Measurements from ENCODE around the gene ANKFN1. TPM values are rescaled to one million over a fixed set of nuclear protein-coding genes. Genes with fewer than 3 reads are reported as not detected.

Gene ANKFN1, protein sequence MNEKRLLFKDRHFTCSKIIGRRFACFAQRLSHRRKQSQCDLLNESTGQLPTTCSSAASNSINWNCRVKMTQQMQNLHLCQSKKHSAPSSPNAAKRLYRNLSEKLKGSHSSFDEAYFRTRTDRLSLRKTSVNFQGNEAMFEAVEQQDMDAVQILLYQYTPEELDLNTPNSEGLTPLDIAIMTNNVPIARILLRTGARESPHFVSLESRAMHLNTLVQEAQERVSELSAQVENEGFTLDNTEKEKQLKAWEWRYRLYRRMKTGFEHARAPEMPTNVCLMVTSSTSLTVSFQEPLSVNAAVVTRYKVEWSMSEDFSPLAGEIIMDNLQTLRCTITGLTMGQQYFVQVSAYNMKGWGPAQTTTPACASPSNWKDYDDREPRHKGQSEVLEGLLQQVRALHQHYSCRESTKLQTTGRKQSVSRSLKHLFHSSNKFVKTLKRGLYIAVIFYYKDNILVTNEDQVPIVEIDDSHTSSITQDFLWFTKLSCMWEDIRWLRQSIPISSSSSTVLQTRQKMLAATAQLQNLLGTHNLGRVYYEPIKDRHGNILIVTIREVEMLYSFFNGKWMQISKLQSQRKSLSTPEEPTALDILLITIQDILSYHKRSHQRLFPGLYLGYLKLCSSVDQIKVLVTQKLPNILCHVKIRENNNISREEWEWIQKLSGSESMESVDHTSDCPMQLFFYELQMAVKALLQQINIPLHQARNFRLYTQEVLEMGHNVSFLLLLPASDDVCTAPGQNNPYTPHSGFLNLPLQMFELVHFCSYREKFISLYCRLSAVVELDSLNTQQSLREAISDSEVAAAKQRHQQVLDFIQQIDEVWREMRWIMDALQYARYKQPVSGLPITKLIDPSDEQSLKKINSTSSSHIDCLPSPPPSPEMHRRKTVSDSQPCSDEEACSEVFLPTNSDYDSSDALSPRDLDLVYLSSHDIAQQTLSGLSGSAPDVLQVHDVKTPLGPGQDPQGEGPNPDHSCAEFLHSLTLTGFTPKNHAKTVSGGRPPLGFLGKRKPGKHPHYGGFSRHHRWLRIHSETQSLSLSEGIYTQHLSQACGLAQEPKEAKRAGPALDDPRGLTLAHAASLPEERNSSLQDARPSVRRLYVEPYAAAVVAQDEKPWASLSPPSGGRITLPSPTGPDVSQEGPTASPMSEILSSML
- total RNA-seq (2014; rRNA removed; shearing (Covaris generic)): not detected in 2 replicates

- in situ Hi-C loops (cut with HindIII; ENCODE audit: low sequenced_read_pairs): no loop called here
Observed at GRCh38 chr17:56152874-56153602, at the start of gene ANKFN1. TSS of gene ANKFN1 (plus strand) at chr17:56153475. CDS start at chr17:56212668, 59,193 bp downstream.

DNA sequence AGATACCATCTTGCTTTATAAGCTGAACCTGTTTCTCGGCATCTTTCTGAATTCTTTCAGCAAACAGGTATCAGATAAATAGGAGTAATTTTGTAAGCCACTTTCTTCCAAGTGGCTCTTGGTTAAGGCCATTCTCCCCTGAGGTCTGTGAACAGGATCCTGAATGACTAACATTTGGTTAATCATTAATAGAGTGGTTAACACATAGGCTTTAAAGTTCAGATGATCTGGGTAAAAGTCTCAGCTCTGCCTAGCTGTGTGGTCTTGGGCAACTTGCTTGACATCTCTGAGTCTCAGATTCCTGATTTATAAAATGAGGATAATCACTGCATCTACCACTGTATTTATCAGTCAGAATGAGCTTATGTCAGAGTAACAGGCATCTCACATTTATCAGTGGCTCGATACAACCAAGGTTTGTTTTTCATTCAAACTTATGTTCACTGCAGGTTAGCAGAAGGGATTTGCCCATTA, 44.4 kb upstream of the ANKFN1 start:
- in situ Hi-C loops (cut with HindIII; ENCODE audit: low sequenced_read_pairs): no loop called here

More at GRCh38 chr17:56152874-56153602, at the start of gene ANKFN1:
- DNase-seq (ENCODE audit: low spot score): no peak

GRCh38 chr17:56109836-56110235, 43.4 kb upstream of the ANKFN1 start:
- no peak for DNase-seq (ENCODE audit: low spot score)
- in situ Hi-C loops (cut with HindIII; ENCODE audit: low sequenced_read_pairs): no loop called here

More for the DNA sequence above, 44.4 kb upstream of the ANKFN1 start:
- no peak for DNase-seq (ENCODE audit: low spot score)

GRCh38 chr17:56110463-56111135, 42.7 kb upstream of the ANKFN1 start:
- in situ Hi-C loops (cut with HindIII; ENCODE audit: low sequenced_read_pairs): no loop called here
- no peak for DNase-seq (ENCODE audit: low spot score)

DNA sequence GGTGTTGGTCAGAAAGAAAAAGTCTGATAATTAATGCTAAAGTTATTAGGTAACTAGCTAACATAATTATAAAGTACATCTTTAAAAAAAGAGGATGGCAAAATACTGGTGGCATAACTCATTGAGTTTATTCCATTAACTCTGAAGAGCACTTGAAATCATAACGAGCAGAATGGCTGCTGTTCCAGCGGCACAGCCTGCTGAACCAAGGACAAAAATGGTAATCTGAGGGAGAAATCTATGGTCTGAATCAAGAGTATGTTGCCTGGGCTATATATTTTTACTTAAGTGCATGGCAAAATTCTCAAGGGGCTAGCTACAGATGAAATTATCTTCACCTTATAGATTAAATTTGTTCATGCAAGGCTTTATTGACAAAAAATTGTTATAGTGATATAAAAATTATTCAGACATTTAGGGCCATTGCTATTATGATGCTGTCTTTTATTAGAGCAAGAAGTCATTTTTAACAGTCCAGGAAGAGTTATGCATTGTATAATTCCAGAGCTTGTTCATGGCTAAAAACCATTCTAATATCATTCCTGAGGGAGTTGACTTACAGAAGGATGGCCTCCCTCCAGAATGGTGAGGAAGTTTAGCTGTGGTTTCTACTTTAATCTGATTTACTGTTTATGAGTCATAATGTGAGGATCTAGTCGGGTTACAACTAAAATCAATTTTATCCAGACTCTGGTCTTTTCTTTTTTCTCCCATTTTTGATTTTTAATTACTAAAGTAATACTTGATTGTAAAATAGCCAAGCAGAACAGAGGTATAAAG, 41.4 kb upstream of the ANKFN1 start:
- in situ Hi-C loops (cut with HindIII; ENCODE audit: low sequenced_read_pairs): no loop called here

GRCh38 chr17:56113486-56113885, 39.8 kb upstream of the ANKFN1 start:
- no peak for DNase-seq (ENCODE audit: low spot score)
- in situ Hi-C loops (cut with HindIII; ENCODE audit: low sequenced_read_pairs): no loop called here

More for the DNA sequence above, 41.4 kb upstream of the ANKFN1 start:
- DNase-seq (ENCODE audit: low spot score): no peak

- in situ Hi-C loops (cut with HindIII; ENCODE audit: low sequenced_read_pairs): no loop called here
Observed at GRCh38 chr17:56114469-56114868, 38.8 kb upstream of the ANKFN1 start.

GRCh38 chr17:56119191-56119590, 34.1 kb upstream of the ANKFN1 start:
- in situ Hi-C loops (cut with HindIII; ENCODE audit: low sequenced_read_pairs): no loop called here
- no peak for DNase-seq (ENCODE audit: low spot score)

More at GRCh38 chr17:56114469-56114868, 38.8 kb upstream of the ANKFN1 start:
- no peak for DNase-seq (ENCODE audit: low spot score)

DNA sequence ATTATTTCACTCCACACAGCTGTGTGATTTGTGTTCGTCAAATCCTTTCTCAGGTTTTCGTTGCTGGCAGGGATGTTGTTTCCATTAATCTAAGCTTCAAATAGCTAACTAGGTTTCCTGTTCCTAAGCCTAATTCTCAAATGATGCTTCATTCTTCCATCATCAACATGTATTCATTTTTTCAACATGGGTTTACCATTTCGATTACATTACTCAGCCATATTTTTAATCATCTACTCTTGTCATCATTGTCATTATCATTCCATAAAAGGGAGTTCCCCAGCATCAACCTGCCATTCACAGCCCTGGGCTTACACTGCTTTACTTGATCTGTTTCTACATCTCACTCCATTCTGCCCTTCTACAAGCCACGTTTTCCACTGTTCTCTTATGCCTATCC, 33.3 kb upstream of the ANKFN1 start:
- no peak for DNase-seq (ENCODE audit: low spot score)
- in situ Hi-C loops (cut with HindIII; ENCODE audit: low sequenced_read_pairs): no loop called here

GRCh38 chr17:56121191-56122051, 31.9 kb upstream of the ANKFN1 start:
- in situ Hi-C loops (cut with HindIII; ENCODE audit: low sequenced_read_pairs): no loop called here
- no peak for DNase-seq (ENCODE audit: low spot score)

- peak; percentile 8 for DNase-seq (ENCODE audit: low spot score)
- in situ Hi-C loops (cut with HindIII; ENCODE audit: low sequenced_read_pairs): no loop called here
Observed at GRCh38 chr17:56125830-56126819, 27.1 kb upstream of the ANKFN1 start.

GRCh38 chr17:56130026-56130425, 23.2 kb upstream of the ANKFN1 start:
- in situ Hi-C loops (cut with HindIII; ENCODE audit: low sequenced_read_pairs): no loop called here

DNA sequence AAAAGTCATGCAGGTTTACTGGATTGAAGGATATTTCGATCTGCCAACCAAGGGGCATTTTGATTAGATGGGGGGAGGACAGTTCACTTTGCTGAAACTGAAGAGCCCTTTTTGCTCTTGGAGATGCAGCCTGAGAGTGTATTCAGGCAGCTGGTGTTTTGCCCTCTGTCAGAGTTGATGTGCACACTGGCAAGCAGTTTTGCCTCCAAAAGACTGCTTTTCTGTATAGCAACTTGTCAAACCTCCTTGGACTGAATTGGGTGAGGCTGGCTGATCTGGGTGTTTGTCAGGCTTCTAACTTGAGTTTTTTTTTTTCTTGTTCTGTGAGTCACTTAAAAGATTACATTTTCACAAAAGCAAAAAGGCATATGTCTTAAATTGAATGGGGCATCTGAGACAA, 22.6 kb upstream of the ANKFN1 start:
- DNase-seq (ENCODE audit: low spot score): no peak
- in situ Hi-C loops (cut with HindIII; ENCODE audit: low sequenced_read_pairs): no loop called here

More at GRCh38 chr17:56130026-56130425, 23.2 kb upstream of the ANKFN1 start:
- DNase-seq (ENCODE audit: low spot score): no peak

DNA sequence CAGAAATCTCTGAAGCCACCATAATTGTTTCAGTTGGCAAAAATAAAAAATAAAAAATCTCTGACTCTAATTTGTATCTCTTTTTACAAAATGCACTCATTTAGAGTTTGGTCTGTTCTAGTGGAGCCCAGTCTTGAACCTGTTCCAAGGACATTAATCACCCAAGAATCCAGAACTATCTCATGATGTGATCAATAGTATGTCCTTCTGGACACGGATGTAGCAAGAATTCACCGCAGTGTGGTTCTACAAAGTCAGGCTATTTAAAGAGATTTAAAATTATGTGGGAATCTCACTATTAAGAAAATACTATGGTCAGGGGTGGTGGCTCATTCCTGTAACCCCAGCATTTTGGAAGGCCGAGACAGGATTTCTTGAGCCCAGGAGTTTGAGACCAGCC, 21.8 kb upstream of the ANKFN1 start:
- no peak for DNase-seq (ENCODE audit: low spot score)
- in situ Hi-C loops (cut with HindIII; ENCODE audit: low sequenced_read_pairs): no loop called here

DNA sequence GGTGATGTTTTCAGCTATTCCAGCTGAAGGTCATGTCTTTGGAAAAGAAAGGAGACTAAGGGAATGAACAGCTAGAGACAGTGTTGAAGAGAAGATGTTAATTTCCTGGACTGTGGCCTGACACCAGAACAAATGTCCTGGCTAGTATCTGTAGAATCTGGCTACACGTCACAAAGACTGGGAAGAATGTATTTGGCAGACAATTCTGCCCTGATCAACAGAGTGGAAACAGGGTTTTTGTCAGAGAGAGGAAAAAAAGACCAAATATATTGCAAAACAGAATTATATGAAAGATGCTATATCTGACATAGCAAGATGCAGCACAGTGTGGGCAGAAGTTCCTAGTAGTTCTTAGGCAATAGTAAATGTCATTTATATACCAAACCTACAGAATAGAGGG, 17.0 kb upstream of the ANKFN1 start:
- DNase-seq (ENCODE audit: low spot score): no peak
- in situ Hi-C loops (cut with HindIII; ENCODE audit: low sequenced_read_pairs): no loop called here
